Measurements from ENCODE around the gene KCNE3.

Gene KCNE3

DNA sequence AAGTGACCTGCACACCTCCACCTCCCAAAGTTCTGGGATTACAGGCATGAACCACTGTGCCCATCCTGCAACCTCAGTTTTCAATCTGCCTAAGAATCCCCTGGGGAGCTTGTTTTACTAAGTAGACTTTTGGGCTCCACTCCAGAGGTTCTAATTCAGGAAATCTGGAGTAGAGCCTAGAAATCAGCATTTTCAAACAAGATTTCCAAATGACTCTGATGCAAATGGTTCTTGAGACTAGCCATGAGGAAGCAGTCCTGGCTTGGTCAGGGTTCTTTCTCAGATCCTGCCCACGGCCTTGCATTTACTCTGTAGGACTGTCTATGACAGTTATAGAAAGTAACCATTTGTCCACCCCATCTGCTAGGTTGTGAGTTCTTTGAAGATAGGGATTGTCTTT, 1.6 kb upstream of the KCNE3 start:
- no peak overlapping the region for H3K4me3 ChIP-seq (ENCODE audit: low read depth, low read length)
- no peak for DNase-seq (ENCODE audit: low read depth)
- TF ChIP-seq MYC (IDR thresholded peaks at IDR 0.05; ENCODE audit: low read depth, low read length) (no peak), POLR2A (IDR thresholded peaks at IDR 0.05; ENCODE audit: extremely low read depth, insufficient read length) (no peak)
- TF ChIP-seq, protein P1, sequence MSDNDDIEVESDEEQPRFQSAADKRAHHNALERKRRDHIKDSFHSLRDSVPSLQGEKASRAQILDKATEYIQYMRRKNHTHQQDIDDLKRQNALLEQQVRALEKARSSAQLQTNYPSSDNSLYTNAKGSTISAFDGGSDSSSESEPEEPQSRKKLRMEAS (IDR thresholded peaks at IDR 0.05; ENCODE audit: low read depth, low read length), result no peak
- TF ChIP-seq, protein P2, sequence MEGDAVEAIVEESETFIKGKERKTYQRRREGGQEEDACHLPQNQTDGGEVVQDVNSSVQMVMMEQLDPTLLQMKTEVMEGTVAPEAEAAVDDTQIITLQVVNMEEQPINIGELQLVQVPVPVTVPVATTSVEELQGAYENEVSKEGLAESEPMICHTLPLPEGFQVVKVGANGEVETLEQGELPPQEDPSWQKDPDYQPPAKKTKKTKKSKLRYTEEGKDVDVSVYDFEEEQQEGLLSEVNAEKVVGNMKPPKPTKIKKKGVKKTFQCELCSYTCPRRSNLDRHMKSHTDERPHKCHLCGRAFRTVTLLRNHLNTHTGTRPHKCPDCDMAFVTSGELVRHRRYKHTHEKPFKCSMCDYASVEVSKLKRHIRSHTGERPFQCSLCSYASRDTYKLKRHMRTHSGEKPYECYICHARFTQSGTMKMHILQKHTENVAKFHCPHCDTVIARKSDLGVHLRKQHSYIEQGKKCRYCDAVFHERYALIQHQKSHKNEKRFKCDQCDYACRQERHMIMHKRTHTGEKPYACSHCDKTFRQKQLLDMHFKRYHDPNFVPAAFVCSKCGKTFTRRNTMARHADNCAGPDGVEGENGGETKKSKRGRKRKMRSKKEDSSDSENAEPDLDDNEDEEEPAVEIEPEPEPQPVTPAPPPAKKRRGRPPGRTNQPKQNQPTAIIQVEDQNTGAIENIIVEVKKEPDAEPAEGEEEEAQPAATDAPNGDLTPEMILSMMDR (IDR thresholded peaks at IDR 0.05; ENCODE audit: low read depth, low read length), result no peak

DNA sequence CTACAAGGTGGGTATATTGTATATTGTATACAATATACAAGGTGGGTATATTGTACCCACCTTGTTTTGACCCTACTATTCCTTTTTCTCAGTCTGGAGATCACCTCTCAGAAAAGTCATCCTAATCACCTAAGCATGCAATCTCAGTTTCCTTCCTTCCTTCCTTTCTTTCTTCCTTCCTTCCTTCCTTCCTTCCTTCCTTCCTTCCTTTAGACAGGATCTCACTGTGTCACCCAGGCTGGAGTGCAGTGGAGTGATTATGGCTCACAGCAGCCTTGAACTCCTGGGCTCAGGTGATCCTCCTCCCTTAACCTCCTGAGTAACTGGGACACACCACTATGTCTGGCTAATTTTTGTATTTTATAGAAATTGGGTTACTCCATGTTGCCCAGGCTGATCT, 1.2 kb upstream of the KCNE3 start:
- DNase-seq (ENCODE audit: low read depth), result no peak
- TF ChIP-seq POLR2A (IDR thresholded peaks at IDR 0.05; ENCODE audit: extremely low read depth, insufficient read length), result no peak
- TF ChIP-seq, protein P1 (IDR thresholded peaks at IDR 0.05; ENCODE audit: low read depth, low read length), result no peak
- no peak for TF ChIP-seq MYC (IDR thresholded peaks at IDR 0.05; ENCODE audit: low read depth, low read length)
- TF ChIP-seq, protein P2 (IDR thresholded peaks at IDR 0.05; ENCODE audit: low read depth, low read length), result no peak

DNA sequence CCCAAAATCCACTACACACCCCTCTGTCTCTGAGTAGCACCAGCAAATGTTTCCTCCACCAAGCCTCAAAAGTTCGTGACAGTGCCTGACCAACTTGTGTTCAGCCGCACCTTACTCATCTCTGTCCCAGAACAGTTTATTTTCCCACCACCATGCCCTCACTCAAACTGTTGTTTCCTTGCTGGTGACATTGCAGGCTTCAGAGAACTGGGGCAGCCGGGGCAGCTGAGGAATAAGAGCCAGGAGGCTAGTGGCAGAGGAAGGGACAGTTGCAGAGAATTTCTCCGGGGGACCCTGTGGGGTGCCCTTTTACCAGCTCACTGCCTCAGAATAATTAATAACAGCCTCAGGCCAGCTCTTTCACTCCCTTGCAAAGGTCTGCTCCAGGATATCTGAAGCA, 709 bp upstream of the KCNE3 start:
- TF ChIP-seq MYC (IDR thresholded peaks at IDR 0.05; ENCODE audit: low read depth, low read length) (no peak), POLR2A (IDR thresholded peaks at IDR 0.05; ENCODE audit: extremely low read depth, insufficient read length) (no peak)
- TF ChIP-seq, protein P1 (IDR thresholded peaks at IDR 0.05; ENCODE audit: low read depth, low read length), result no peak
- TF ChIP-seq, protein P2 (IDR thresholded peaks at IDR 0.05; ENCODE audit: low read depth, low read length), result no peak
- DNase-seq (ENCODE audit: low read depth), result peak; percentile 71
- H3K4me3 ChIP-seq (ENCODE audit: low read depth, low read length), result peak overlapping the region; percentile 73

More for the DNA sequence above, 1.2 kb upstream of the KCNE3 start:
- H3K4me3 ChIP-seq (ENCODE audit: low read depth, low read length), result no peak overlapping the region

DNA sequence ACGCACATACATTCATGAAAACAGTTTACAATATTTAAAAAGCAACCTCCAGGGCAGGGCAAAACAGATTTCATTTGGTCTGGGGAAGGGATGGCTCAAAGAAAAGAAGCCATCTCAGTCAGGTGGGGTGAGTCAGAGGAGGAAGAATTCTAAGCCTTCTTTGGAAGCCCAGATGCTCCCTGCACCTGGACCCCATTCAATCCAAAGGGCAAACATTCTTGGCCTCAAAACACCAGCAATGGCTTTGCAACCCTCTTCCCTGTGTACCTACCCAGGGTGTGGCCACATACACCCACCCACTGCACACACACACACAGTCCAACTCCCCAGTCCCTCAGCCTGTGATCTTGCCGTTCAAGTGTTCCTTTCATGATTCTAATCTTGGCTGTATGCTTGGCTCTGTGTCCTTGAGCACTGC, 2.0 kb downstream of the KCNE3 start:
- no peak for DNase-seq (ENCODE audit: low read depth)
- H3K4me3 ChIP-seq (ENCODE audit: low read depth, low read length), result peak overlapping the region; percentile 73
- TF ChIP-seq, protein P1 (IDR thresholded peaks at IDR 0.05; ENCODE audit: low read depth, low read length), result no peak
- TF ChIP-seq POLR2A (IDR thresholded peaks at IDR 0.05; ENCODE audit: extremely low read depth, insufficient read length) (no peak), MYC (IDR thresholded peaks at IDR 0.05; ENCODE audit: low read depth, low read length) (no peak)
- TF ChIP-seq, protein P2 (IDR thresholded peaks at IDR 0.05; ENCODE audit: low read depth, low read length), result no peak

DNA sequence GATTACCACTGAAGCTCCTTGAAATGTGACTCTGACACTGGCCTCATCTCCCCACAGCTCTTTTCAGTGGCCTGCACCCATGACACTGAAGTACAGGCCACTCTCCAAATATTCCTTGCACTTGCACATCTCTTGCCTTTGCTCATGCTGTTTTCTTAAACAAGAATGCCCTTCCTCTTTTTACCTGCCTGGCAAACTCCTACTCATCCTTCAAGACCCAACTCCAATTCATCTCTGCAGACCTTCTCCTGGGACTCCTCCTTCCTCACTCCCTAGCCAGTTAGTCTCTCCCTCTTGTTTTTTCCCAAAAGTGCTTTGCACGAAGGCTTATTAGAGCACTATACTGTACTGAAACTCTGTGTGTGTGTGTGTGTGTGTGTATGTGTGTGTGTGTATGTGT, 2.6 kb downstream of the KCNE3 start:
- peak; percentile 43 for DNase-seq (ENCODE audit: low read depth)
- no peak overlapping the region for H3K4me3 ChIP-seq (ENCODE audit: low read depth, low read length)
- TF ChIP-seq POLR2A (IDR thresholded peaks at IDR 0.05; ENCODE audit: extremely low read depth, insufficient read length), result no peak
- no peak for TF ChIP-seq MYC (IDR thresholded peaks at IDR 0.05; ENCODE audit: low read depth, low read length)
- TF ChIP-seq, protein P2 (IDR thresholded peaks at IDR 0.05; ENCODE audit: low read depth, low read length), result no peak
- TF ChIP-seq, protein P1 (IDR thresholded peaks at IDR 0.05; ENCODE audit: low read depth, low read length), result no peak

All from NB4 (cell line).